Stimulated activated CD8-positive, alpha-beta memory T cell treated with anti-CD3 and anti-CD28 coated beads, Interleukin-2, amount 100 ng/mL, for 1 hour (primary cell): Measurements from ENCODE around the gene PRKAG2.
"Not testable (repeated sequence)": the region's sequence is repeated elsewhere in the genome, so short reads cannot be mapped to it uniquely, and the experiment has no call there.

Source experiments
- DNase-seq, 2 donors: peaks; one replicate each; pipeline ENCODE4 v3.0.0-alpha.2; 2020; ENCODE audit warnings: low read depth in 2 of 2

PRKAG2 gene

DNA sequence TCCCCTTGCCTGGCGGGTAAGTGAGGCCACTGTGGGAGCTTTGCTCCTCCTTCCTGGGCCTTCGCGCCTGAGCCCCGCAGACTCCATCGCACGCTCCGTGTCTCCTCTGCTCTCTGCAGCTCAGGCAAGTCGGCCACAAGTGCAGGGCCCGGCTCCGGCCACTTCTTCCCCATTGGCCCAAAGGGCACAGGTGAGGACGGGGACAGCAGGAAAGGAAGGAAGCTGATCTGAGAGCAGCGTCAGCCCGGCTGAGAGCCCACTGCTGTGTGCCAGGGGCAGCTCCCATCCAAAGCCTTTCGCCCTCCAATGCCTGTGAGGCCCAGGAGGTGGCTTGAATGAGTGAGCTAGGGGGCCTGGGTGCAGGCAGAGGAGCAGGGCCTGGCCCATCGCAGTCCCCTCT is 323.6 kb downstream of the PRKAG2 start:
- no peak for DNase-seq

DNA sequence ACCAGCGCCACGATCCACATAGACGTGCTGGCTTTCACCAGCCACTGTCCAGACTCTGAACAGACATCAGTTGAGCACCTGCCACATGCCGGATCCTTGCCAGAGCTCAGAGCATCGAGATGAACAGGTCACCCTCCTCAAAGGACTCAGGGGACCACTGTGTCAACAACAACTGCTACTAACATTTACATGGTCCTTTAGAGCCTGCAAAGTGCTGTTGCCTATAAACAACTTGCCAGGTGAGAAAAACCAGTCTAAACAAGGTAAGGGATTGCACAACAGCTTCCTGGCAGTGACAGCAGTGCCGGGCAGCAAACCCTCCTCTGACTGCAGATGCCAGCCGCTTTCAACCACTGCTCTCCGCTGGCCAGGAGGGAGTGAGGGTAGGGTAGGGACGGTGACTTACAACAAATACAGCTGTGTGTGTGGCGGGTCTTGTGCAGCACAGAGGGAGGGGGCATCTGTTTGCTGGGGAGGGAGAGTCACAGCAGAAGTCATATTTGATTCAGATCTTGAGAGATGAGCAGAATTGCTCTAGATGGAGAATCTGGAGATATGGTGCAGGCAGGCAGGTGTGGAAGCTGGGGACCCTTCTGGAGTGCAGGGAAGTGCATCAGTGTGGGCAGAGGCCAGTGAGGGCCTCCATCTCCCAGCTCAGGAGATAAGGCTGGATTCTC is 324.4 kb downstream of the PRKAG2 start:
- no peak for DNase-seq

DNA sequence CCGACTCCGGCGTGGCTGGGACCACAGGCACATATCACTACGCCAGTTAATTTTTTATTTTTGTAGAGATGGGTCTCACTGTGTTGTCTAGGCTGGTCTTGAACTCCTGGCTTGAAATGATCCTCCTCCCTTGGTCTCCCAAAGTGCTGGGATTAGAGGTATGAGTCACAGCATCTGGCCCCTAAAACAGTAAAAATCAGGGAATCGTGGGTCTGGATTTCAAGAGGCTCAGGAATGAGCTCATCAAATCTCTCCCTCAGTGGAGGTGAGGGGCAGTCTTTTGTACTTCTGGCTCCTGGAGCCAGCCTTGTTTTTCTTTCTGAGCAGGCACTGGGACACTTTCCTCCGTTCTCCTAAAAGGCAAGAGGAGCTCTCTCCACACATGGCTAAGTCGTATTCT is 325.1 kb downstream of the PRKAG2 start:
- no peak for DNase-seq

DNA sequence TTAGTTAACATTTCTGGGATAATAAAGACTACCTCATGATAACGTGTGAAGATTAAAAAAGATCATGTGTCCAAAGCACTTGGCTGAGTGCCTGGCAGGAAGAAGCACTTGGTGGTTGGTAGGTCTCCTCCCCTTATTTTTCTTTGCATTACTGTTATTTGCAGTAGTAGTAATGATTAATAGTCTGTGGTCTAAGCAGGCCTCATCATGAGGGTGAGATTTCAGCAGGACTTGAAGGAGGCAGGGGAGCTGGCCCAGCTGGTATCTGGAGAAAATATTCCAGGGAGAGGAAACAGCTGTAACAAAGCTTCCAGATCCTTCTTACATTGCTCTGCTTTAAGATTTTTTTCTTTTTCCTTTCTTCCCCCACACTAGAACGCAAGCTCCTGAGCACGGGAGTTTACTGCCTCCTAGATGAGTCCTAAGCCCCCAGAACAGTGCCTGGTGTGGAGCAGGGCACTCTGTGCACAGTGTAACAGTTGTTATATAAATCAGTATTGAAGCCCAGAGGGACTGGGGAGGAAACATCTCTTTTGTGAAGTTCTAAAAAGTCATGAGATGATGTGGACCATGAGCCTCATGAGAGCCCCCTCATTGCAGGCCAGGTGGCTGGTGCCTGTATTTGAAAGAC is 326.1 kb downstream of the PRKAG2 start:
- DNase-seq: no peak

DNA sequence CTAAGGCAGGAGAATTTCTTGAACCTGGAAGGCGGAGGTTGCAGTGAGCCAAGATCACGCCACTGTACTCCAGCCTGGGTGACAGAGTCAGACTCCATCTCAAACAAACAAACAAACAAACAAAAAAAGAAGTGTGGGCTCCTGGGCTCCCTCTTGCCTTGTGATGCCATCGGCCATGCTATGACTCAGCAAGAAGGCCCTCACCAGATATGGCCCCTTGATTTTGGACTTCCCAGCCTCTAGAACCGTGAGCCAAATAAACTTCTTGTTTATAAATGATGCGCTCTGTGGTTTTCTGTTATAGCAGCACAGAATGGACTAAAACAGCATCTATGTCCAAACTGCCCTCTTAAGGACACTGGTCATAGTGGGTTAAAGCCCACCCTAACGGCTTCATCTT is 327.3 kb downstream of the PRKAG2 start:
- no peak for DNase-seq

DNA sequence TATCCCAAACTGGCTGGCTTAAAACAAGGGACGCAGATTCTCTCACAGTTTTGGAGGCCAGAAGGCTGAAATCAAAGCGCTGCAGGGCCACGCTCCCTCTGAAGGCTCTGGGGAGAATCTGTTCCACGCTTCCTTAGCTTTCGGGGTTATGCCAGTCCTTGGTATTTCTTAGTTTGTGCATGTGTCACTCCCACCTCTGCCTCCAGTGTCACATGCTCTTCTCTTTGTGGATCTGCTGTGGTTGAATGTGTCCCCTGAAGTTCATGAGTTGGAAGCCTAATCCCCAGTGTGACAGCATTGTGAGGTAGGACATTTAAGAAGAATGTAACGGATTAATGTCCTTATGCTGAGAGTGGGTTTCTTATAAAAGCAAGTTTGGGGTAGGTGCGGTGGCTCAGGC is 327.8 kb downstream of the PRKAG2 start:
- DNase-seq: no peak

DNA sequence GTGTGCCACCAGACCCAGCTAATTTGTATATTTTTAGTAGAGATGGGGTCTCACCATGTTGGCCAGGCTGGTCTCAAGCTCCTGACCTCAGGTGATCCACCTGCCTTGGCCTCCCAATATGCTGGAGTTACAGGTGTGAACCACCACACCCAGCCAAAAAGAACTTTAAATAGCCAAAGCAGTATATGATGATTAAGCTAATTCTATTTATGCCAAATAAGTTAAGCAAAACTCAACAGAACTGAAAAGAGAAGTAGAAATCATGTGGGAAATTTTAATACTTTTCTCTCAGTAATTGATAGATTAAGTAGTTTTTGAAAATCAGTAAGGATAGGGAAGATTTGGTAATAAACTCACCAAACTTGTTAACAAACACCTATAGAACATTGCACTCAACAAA is 332.7 kb downstream of the PRKAG2 start:
- no peak for DNase-seq

DNA sequence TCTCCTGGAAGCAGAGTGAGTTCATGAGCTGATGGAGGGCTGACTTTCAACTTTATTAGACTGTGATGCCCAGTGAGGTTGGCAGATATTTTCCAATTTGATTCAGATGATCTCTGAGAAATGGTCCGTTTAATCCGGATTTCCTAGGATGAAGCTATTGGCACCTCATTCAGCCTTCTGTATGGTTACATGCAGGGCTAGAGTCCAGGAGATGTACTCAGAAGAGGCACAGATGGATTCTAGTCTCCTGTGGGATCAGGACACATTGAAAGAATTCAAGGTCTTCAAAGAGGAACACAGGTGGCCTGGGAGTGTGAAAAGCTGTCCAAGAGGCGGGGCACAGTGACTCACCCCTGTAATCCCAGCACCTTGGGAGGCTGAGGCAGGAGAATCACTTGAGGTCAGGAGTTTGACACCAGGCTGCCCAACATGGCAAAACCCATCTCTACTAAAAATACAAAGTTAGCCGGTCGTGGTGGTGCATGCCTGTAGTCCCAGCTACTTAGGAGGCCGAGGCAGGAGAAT is 334.2 kb downstream of the PRKAG2 start:
- DNase-seq: no peak

DNA sequence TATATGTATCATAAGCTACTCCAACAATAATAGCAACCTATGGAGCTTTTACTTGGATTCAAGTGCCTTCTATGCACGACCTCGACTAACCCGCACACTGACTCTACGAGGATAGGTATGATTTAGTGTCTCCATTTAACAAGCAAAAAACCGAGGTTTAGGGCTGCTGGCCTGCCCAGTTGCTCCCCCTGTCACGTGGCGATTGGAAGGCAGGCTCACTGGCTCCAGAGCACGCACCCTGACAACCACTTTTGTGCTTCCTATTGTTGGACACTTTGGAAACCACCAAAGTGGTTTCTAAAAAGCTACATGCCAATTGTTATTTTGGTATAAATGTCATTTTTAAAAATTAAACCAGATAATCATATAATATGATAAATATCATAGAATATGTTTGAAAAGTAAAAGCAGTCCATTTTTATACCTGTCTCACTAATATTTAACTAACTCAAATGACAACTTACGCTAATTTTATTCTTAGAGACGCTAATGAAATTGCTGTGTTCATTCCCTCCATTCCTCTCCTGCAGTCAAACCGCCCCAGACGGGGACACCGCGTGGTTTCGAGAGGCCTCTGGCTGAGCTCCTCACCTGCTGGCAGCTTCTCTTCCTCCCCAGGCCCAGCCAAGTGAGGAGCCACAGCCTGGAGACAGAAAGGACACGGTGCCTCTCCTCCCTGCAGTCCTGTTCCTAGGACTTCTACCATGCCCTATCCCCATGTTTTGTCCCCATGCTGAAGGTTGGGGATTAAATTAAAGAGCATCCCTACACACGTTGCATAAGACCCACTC is 335.0 kb downstream of the PRKAG2 start:
- no peak for DNase-seq

DNA sequence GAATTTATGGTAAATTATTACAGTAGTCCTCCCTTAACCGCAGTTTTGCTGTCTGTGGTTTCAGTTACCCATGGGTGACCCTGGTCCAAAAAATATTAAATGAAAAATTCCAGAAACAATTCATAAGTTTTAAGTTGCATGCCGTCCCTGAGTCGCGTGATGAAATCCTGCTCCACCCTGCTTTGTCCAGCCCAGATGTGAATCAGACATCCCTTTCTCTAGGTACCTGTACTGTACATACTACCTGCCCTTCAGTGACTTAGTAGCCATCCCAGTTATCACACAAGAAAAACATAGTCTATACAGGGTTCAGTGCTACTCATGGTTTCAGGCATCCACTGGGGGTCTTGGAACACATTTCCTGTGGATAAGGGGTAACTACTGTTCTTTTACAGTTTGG is 336.8 kb downstream of the PRKAG2 start:
- DNase-seq: no peak

DNA sequence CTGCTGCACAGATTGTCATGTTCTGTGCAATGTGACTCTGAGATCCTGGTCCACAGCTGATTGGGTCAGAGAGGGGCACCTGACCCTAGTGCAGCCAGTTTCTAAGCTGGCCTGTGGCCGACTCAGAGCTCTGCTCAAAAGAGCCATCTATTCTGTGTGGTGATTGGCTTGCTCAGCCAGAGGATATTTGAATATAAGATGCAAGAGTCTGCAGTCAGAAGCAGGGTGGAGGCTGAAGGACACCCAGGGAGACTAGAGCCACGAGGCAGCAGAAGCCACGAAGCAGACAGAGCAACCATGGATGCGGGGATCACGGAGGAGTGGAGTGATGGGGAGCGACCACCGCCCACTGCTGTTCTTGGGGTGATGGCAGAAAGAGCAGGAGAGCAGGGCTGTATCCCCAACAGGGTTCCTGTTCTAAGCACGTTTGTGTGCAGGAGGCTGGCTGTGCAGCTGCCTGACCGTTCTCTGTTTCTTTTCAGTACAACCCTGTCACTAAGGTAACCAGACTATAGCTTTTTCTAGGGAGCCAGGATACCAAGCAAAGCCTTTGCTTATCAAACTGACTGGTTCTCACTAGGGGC is 337.7 kb downstream of the PRKAG2 start:
- no peak for DNase-seq

DNA sequence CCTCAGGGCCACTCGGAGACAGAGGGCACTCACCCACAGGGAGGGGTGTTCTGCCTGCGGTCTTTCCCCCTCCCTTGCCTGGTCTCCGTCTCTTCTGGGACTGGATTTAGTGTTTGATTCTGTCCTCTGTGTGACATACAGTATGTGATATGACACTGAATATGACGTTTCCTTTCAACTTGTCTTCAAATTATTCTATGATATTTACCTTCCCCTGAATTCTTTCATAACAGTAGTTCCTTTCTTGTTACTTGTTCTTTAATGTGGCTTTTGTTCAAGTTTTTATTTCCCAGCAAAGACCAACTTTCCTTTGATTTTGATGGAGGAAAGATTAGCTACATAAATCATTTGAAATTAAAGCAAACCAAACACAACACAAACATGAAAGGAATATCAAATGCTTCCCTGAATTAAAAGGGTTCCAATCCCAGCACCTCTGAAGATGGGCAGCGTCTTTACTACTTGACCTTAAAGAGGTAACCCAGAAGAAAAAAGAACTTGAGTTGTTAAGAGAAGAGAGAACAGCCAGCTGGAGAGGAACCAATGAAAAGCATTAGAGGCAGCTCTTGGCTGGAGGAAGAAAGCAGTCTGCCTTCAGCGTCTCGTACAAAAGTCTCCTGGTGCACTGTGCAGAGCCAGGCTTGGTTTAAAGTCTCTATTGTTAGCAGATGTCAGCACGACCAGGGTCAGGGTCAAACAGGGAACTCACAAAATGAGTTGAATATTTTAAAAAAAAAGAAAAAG is 338.9 kb downstream of the PRKAG2 start:
- DNase-seq: no peak

DNA sequence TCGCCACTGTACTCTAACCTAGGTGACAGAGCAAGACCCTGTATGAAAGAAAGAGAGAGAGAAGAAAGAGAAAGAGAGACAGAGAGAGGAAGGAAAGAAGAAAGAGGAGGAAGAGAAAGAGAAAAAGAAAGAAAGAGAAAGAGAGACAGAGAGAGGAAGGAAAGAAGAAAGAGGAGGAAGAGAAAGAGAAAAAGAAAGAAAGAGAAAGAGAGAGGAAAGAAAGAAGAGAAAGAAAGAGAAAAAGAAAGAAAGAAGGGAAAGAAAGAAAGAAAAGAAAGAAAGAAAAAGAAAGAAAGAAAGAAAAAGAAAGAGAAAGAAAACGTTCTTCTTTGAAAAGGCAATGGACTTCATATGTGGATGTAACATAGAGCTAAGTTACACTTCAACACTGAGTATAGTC is 340.7 kb downstream of the PRKAG2 start:
- not testable (repeated sequence) for DNase-seq

DNA sequence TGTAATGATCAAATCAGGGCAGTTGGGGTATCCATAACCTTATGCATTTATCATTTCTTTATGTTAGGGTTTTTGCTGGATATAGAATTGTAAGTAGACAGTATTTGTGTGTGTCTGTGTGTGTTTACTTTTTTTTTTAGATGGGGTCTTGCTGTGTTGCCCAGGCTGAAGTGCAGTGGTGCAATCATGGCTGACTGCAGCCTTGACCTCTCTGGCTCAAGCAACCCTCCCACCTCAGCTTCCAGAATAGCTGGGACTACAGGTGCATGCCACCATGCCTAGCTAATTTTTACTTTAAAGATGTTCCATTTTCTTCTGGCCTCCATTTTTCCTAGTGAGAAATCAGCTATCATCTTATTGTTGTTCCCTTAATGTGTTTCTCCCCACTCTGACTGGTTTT is 347.1 kb downstream of the PRKAG2 start:
- DNase-seq: no peak

DNA sequence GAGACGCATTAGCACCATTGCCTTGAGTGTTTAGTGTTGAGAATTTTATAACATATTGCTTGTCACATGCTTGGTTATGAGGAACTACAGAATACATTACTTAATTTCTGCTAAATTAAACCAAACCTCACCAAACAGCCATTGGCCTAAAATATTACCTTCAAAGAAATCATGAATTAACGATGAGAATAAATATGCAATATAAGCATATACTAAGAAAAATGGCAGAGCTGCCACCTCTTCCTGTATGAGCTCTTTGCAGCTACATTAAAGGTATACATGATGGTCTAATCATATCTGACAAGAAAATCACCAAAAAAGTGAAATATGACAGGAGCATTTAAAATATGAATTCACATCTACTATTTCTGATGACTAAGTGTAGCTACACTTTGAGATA is 352.1 kb downstream of the PRKAG2 start:
- no peak for DNase-seq

DNA sequence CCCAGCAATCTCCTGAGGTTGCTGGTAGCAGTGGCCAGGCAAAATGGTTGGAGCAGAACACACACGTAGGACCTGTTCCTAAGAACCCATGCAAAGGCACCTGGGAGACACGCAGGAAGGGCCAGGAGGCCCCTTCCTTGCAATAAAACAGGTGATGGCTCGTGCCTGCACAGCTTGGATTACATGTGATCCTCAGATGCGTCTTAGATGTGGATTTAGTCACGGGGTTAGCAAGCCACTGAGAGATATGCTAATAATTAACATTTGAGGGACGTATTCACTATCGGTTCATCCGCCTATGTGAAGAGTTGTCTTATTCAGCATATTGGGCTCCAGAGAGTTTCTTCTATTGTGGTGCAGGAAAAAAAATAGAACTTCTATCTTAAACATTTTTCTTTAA is 352.6 kb downstream of the PRKAG2 start:
- no peak for DNase-seq

DNA sequence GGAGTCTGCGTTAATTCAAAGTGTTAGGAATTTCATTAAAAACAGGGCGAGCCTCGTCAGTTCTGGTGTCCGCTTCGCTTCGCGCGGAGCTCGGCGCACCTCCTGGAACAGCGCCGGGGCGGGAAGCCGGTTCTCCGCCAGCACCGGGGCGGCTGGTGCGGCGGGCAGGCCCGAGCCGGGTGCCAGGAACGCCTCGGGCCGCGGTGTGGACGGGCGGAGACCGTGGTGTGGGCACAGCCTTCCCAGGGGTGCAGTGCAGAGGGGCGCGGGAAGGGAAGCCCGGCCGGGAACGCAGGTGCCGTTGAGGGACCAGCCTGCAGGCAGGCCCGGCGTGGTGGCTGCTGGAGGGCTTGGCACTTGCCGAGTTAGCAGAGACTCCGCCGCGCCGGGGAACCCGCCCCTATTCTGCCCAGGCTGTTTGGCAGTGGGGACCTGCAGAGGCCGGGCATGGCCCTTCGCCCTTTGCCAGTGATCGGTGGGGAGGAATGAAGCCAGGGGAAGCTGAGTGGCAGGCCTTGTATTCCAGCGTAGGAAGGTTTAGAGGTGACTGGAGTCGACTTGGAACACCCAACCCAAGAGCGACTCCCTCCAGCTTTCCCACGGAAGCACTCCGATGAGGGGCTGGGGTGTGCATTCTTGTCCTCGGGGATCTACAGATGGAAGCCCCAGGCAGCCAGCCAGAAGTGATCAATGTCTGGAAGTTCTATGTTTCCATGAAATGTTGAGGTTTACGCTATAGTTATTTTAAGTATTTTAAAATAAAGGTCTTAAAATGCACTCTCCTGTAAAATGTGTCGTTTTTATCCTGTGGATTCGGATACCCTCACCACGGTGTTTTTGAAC is 356.3 kb downstream of the PRKAG2 start:
- peak; percentile 2 to 8 for DNase-seq

DNA sequence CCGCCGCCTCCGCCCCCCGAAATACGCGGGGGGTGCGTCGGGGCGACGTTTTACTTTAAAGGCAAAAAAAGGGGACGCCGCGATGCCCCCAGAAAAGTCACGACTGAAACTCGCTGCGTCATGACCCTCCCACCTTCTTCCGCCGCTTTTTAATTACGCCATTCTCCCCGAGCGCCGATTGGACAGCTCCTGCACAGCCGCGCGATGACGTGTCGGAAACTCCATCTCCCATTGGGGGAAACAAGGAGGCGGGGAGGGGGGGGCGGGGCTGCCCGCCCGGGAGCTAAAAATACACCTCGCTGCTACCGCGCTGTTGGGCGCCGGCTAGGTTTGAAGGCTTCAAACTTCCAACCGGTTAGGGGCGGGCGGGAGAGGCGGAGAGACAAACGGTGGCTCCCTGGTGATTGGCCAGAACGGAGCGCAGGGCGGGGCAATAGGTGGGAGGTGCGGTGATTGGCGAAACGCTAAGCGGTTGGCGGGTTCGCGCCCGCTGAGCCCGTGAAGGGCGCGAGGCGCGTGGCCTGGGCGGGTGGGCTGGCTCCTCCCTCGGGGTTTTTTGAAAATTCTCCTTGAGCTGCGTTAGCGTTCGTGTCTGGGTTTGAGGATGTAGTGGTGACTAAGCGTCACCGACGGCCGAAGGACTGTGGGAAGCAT is 357.0 kb downstream of the PRKAG2 start, which contains the start of gene RHEB:
Gene RHEB (minus strand): TSS at position 131 of the 654 bp plus-strand sequence. CDS start 384 bp downstream, outside the sequence.
- peak; percentile 97 for DNase-seq

DNA sequence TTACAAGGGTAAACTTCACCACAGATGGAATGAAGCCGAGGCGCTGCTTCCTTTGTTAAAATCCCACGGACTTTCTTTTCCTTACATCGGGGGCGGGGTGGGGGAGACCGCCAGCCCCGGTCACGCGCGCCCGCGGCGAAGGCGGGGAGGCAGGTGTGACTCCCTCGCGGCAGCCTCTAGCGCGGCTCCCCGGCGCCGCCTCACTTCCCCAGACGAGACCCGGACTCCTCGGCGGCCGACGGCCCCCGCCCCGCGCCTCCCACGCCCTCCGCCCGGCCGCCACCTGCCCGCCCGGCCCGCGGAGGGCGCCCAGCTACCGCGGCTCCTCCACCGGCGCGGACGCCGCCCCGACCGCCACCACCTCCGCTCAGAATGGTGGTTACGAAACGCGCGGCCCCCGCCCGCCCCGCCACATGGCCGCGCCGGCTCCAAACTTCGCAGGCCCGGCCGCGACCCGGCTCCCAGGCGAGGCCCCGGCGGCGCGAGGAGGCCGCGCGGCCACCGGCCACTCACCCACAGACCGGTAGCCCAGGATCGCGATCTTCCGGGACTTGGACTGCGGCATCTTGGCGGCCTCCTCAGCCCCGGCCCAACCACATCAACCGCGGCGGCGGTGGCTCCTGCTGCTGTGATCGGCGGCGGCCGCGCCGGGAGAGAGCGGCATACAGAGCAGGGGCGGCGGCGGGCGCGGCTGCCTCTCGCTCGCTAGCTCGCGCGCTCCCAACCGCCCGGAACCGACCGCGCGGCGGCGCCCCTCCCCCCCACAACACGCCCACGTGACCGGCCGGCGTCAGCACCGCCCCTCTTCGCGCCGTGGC is 357.8 kb downstream of the PRKAG2 start:
- DNase-seq: peak; percentile 27 to 43
